Panc1 (cell line): Measurements from ENCODE around the gene NT5E. TPM values are rescaled to one million over a fixed set of nuclear protein-coding genes. Genes with fewer than 3 reads are reported as not detected.

Experiments
- ATAC-seq: fragments of 200-7000 bp; cut with Tn5 transposase; 2 replicates; pipeline ENCODE4 v1.9.1; 2020; ENCODE audit warnings: mild to moderate bottlenecking, moderate library complexity
- BruUV-seq: library from RNA; stranded (reverse); fragments of 400-500 nt; replicated peaks from 2 replicates; lab custom pipeline; 2021; lab: Mats Ljungman, UMichigan
- CTCF ChIA-PET: fragments of 300-600 bp; sonication (Branson Sonifier 250); formaldehyde crosslinking; loops from one replicate; lab custom pipeline; 2022; ENCODE audit warnings: antibody characterized with exemption; lab: Charles Lee
- POLR2A ChIA-PET: fragments of 300-600 bp; sonication (Branson Sonifier 250); formaldehyde crosslinking; loops from one replicate; lab custom pipeline; 2022; ENCODE audit warnings: antibody characterized with exemption; lab: Charles Lee
- DNase-seq: peaks from one replicate; pipeline ENCODE4 v3.0.0-alpha.2; 2010; ENCODE audit warnings: low read depth, low spot score
- H3K27ac ChIP-seq: 2 replicates; pipeline ENCODE4 v1.5.1; 2011; ENCODE audit warnings: mild to moderate bottlenecking, low read length, inconsistent platforms
- H3K27me3 ChIP-seq: fragments of 200-500 bp; sonication (Bioruptor generic); 2 replicates; pipeline ENCODE4 v1.6.0; 2014; ENCODE audit warnings: low read length, inconsistent platforms; ENCODE audit not compliant: control insufficient read depth, insufficient read depth
- H3K36me3 ChIP-seq: fragments of 200-500 bp; sonication (Bioruptor generic); 2 replicates; pipeline ENCODE4 v1.5.1; 2014; ENCODE audit warnings: inconsistent platforms, mild to moderate bottlenecking, low read length, moderate library complexity; ENCODE audit not compliant: control insufficient read depth, insufficient read depth
- H3K4me1 ChIP-seq: 2 replicates; pipeline ENCODE4 v1.5.1; 2011; ENCODE audit warnings: inconsistent platforms, mild to moderate bottlenecking, low read length, moderate library complexity; ENCODE audit not compliant: control insufficient read depth, insufficient read depth
- H3K4me3 ChIP-seq, 2 experiments: 2 replicates each; pipeline ENCODE4 v1.5.1; 2011 to 2012; ENCODE audit warnings: low read depth in 2 of 2, low read length in 2 of 2, mild to moderate bottlenecking in 2 of 2, inconsistent platforms in 1 of 2, moderate library complexity in 1 of 2
- H3K9me3 ChIP-seq: fragments of 200-500 bp; sonication (Bioruptor generic); 2 replicates; pipeline ENCODE4 v1.5.1; 2014; ENCODE audit warnings: low read depth, mild to moderate bottlenecking, inconsistent platforms, low read length, moderate library complexity; ENCODE audit not compliant: control insufficient read depth, insufficient read depth
- CTCF ChIP-seq: fragments of 450-650 bp; IDR thresholded peaks from 2 replicates; pipeline ENCODE4 v1.5.1; 2017; ENCODE audit warnings: mild to moderate bottlenecking
- POLR2AphosphoS5 ChIP-seq: IDR thresholded peaks from 2 replicates; pipeline ENCODE4 v1.6.1; 2012; ENCODE audit warnings: mild to moderate bottlenecking, low read depth, low read length, moderate library complexity
- REST ChIP-seq, 2 experiments: IDR thresholded peaks; 2 replicates each; pipeline ENCODE4 v1.6.1; 2011 to 2012; ENCODE audit warnings: low read depth in 2 of 2, control low read depth in 1 of 2, low read length in 1 of 2, mild to moderate bottlenecking in 1 of 2, moderate library complexity in 1 of 2; ENCODE audit not compliant: insufficient read depth in 1 of 2
- SIN3A ChIP-seq: IDR thresholded peaks from 2 replicates; pipeline ENCODE4 v1.6.1; 2012; ENCODE audit warnings: low read depth, mild to moderate bottlenecking, low read length, moderate library complexity, borderline replicate concordance; ENCODE audit not compliant: insufficient read depth
- TCF7L2 ChIP-seq: IDR thresholded peaks from 2 replicates; pipeline ENCODE4 v1.6.1; 2011; ENCODE audit warnings: mild to moderate bottlenecking, low read depth, low read length, inconsistent platforms
- in situ Hi-C: cut with HindIII; loops from 2 replicates; pipeline ENCODE4 v1.10.0; 2016; ENCODE audit warnings: low sequenced_read_pairs, low pct_unique_long_range_greater_than_20kb
- intact Hi-C: fragments of 100-400 bp; cut with micrococcal nuclease; formaldehyde crosslinking; loops from one replicate; pipeline ENCODE4 v1.10.0; 2022; ENCODE audit not compliant: unreplicated experiment
- total RNA-seq: library from RNA; stranded (reverse); gene quantifications from one replicate; pipeline ENCODE4 v1.2.1, GENCODE V29; 2021; ENCODE audit not compliant: unreplicated experiment

NT5E gene
- total RNA-seq, 1 experiment from 2014 or later = 58.4 TPM

- no peaks in the 10 kb centered on the region for H3K27me3 ChIP-seq
- intact Hi-C loops = loop anchor here (10.0 kb wide), 1 partner anchor 56 kb away; no protein-coding TSS in a partner anchor
- H3K4me1 ChIP-seq = peaks cover 95% of the 10 kb centered on the region
- TF ChIP-seq TCF7L2 (no peak), POLR2AphosphoS5 (no peak), CTCF (no peak), REST (IDR thresholded peaks at IDR 0.05; ENCODE audit: insufficient read depth in 1 of 2, low read depth in 2 of 2, low read length in 1 of 2) (no peak), SIN3A (no peak)
- no peaks in the 10 kb centered on the region for H3K9me3 ChIP-seq
- DNase-seq = no peak
- BruUV-seq = no TSS peak
- H3K27ac ChIP-seq = peak overlapping the region; percentile 79
- H3K4me3 ChIP-seq = no peak overlapping the region
- H3K36me3 ChIP-seq = no peaks in the 10 kb centered on the region
- POLR2A ChIA-PET = no interaction called here
- CTCF ChIA-PET = interaction anchor here (0.6 kb wide), 1 partner anchor 90 kb away, joined by 8 read pairs; no protein-coding TSS in a partner anchor
- no peak for ATAC-seq
- in situ Hi-C loops = no loop called here
Measured at GRCh38 chr6:85460921-85461797, 11.3 kb downstream of the NT5E start.

- Histone ChIP-seq H3K9me3 (no peaks in the 10 kb centered on the region), H3K36me3 (no peaks in the 10 kb centered on the region), H3K4me1 (peaks cover 94% of the 10 kb centered on the region), H3K4me3 (no peak overlapping the region), H3K27ac (peak overlapping the region; percentile 79), H3K27me3 (no peaks in the 10 kb centered on the region)
- intact Hi-C loops (loop anchor here (10.0 kb wide), 1 partner anchor 57 kb away; no protein-coding TSS in a partner anchor), in situ Hi-C loops (no loop called here)
- TF ChIP-seq POLR2AphosphoS5 (no peak), CTCF (no peak), REST (IDR thresholded peaks at IDR 0.05; ENCODE audit: insufficient read depth in 1 of 2, low read depth in 2 of 2, low read length in 1 of 2) (no peak), SIN3A (no peak), TCF7L2 (no peak)
- no peak for DNase-seq
- CTCF ChIA-PET = interaction anchor here (0.6 to 1.0 kb wide), 2 partner anchors 21 to 90 kb away, joined by 4 to 8 read pairs; no protein-coding TSS in a partner anchor
- ATAC-seq = no peak
- BruUV-seq = no TSS peak
- POLR2A ChIA-PET = no interaction called here
Measured at GRCh38 chr6:85461798-85462170, 11.9 kb downstream of the NT5E start.
